ENCODE data around the gene OLA1. TPM values are rescaled to one million over a fixed set of nuclear protein-coding genes. Genes with fewer than 3 reads are reported as not detected.

The OLA1 gene
- total and polyA plus RNA-seq, 2 of the 13 experiments (the other 11 are each of a cell fraction or from before 2014, with no cell fraction given): 153 to 241 TPM

GRCh38 chr2:174039551-174040416, 208.5 kb downstream of the OLA1 start (continued):
- TF ChIP-seq SKIL (CRISPR knock-in tag; IDR thresholded peaks at IDR 0.05; ENCODE audit: borderline replicate concordance) (no peak), SRSF4 (IDR thresholded peaks at IDR 0.05; ENCODE audit: low read depth, low read length, poor library complexity, severe bottlenecking) (no peak), KLF16 (CRISPR knock-in tag; IDR thresholded peaks at IDR 0.05) (peak in 1 of 2 experiments; percentile 77; a peak in 1 of 4 replicates), ZNF879 (CRISPR knock-in tag; IDR thresholded peaks at IDR 0.05) (no peak), ZNF747 (CRISPR knock-in tag; IDR thresholded peaks at IDR 0.05; ENCODE audit: borderline replicate concordance) (no peak), NR2F6 (IDR thresholded peaks at IDR 0.05) (peak; percentile 19; the same call in 1 of the 2 replicates), NR2F6 (CRISPR knock-in tag; IDR thresholded peaks at IDR 0.05) (0 out of 2 replicates have a peak, but pooled peaks have one; percentile 35), RBM39 (IDR thresholded peaks at IDR 0.05; ENCODE audit: low read depth, low read length, poor library complexity, severe bottlenecking) (no peak), ZNF256 (CRISPR knock-in tag; conservative IDR thresholded peaks at IDR 0.05) (0 out of 2 replicates have a peak, but pooled peaks have one; percentile 56), RXRB (CRISPR knock-in tag; IDR thresholded peaks at IDR 0.05; ENCODE audit: borderline replicate concordance) (peak; percentile 53; the same call in 1 of the 2 replicates), KLF12 (CRISPR knock-in tag; IDR thresholded peaks at IDR 0.05; ENCODE audit: borderline replicate concordance) (no peak), HNF1B (CRISPR knock-in tag; IDR thresholded peaks at IDR 0.05) (peak; percentile 57; the same call in 1 of the 2 replicates), ZFP37 (CRISPR knock-in tag; IDR thresholded peaks at IDR 0.05; ENCODE audit: borderline replicate concordance) (no peak), ZNF382 (CRISPR knock-in tag; IDR thresholded peaks at IDR 0.05; ENCODE audit: borderline replicate concordance) (no peak), ZNF558 (CRISPR knock-in tag; IDR thresholded peaks at IDR 0.05; ENCODE audit: borderline replicate concordance) (no peak)
- TF ChIP-seq, protein P1, sequence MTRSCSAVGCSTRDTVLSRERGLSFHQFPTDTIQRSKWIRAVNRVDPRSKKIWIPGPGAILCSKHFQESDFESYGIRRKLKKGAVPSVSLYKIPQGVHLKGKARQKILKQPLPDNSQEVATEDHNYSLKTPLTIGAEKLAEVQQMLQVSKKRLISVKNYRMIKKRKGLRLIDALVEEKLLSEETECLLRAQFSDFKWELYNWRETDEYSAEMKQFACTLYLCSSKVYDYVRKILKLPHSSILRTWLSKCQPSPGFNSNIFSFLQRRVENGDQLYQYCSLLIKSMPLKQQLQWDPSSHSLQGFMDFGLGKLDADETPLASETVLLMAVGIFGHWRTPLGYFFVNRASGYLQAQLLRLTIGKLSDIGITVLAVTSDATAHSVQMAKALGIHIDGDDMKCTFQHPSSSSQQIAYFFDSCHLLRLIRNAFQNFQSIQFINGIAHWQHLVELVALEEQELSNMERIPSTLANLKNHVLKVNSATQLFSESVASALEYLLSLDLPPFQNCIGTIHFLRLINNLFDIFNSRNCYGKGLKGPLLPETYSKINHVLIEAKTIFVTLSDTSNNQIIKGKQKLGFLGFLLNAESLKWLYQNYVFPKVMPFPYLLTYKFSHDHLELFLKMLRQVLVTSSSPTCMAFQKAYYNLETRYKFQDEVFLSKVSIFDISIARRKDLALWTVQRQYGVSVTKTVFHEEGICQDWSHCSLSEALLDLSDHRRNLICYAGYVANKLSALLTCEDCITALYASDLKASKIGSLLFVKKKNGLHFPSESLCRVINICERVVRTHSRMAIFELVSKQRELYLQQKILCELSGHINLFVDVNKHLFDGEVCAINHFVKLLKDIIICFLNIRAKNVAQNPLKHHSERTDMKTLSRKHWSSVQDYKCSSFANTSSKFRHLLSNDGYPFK (CRISPR knock-in tag; IDR thresholded peaks at IDR 0.05; ENCODE audit: borderline replicate concordance): peak; percentile 55; the same call in 1 of the 2 replicates
- TF ChIP-seq, protein P2, sequence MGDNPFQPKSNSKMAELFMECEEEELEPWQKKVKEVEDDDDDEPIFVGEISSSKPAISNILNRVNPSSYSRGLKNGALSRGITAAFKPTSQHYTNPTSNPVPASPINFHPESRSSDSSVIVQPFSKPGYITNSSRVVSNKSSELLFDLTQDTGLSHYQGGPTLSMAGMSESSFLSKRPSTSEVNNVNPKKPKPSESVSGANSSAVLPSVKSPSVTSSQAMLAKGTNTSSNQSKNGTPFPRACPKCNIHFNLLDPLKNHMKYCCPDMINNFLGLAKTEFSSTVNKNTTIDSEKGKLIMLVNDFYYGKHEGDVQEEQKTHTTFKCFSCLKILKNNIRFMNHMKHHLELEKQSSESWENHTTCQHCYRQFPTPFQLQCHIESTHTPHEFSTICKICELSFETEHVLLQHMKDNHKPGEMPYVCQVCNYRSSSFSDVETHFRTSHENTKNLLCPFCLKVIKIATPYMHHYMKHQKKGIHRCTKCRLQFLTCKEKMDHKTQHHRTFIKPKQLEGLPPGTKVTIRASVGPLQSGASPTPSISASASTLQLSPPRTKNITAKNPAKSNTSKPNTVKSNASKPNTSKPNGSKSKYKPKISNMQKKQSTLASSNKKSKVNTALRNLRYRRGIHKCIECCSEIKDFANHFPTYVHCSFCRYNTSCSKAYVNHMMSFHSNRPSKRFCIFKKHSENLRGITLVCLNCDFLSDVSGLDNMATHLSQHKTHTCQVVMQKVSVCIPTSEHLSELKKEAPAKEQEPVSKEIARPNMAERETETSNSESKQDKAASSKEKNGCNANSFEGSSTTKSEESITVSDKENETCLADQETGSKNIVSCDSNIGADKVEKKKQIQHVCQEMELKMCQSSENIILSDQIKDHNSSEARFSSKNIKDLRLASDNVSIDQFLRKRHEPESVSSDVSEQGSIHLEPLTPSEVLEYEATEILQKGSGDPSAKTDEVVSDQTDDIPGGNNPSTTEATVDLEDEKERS (CRISPR knock-in tag; IDR thresholded peaks at IDR 0.05): 0 out of 2 replicates have a peak, but pooled peaks have one; percentile 36

Measured in HepG2 (cell line).